Measurements from ENCODE around the gene DENND10. TPM values are rescaled to one million over a fixed set of nuclear protein-coding genes. Genes with fewer than 3 reads are reported as not detected.

DENND10 gene
- total RNA-seq, 1 experiment from 2014 or later, result 60.6 TPM

DNA sequence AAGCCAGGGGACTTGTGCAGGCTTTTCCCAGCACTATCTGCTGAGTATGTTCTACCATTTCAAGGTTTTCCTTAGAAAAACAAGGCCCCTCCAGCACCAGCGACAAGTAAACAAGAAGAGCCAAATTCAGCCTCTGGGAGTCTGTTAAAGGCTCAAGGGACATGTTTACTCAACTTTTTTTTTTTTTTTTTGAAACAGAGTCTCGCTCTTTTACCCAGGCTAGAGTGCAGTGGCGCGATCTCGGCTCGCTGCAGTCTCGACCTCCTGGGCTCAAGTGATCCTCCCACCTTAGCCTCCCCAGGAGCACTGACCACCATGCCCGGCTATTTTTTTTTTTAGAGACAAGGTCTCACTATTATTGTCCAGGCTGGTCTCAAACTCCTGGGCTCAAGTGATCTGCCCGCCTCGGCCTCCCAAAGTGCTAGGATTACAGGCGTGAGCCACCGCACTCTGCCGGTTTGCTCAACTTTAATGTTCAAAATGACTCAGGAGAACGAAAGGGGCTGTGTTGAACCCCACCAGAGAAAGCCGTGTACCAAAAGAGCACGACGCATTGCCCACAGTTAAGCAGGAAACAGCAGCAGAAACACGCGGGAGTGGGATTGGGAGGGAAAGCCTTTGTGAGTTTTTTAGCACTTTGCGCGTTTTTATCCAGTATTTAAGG, 73.9 kb downstream of the DENND10 start:
- no peaks in the 10 kb centered on the region for H3K9me3 Mint-ChIP-seq
- ATAC-seq (no peak), DNase-seq (ENCODE audit: low spot score) (no peak)
- H3K27ac Mint-ChIP-seq, result peak overlapping the region; percentile 96
- H3K36me3 Mint-ChIP-seq, result peaks cover 32% of the 10 kb centered on the region
- TF ChIP-seq, protein P1, sequence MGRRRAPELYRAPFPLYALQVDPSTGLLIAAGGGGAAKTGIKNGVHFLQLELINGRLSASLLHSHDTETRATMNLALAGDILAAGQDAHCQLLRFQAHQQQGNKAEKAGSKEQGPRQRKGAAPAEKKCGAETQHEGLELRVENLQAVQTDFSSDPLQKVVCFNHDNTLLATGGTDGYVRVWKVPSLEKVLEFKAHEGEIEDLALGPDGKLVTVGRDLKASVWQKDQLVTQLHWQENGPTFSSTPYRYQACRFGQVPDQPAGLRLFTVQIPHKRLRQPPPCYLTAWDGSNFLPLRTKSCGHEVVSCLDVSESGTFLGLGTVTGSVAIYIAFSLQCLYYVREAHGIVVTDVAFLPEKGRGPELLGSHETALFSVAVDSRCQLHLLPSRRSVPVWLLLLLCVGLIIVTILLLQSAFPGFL (CRISPR knock-in tag; IDR thresholded peaks at IDR 0.05; ENCODE audit: borderline replicate concordance), result no peak
- peak; percentile 71; the same call in 1 of the 2 replicates for TF ChIP-seq MYBL2 (CRISPR knock-in tag; IDR thresholded peaks at IDR 0.05)
- CTCF ChIA-PET, result interaction anchor here (0.7 kb wide), 1 partner anchor 153 kb away, joined by 4 read pairs; no protein-coding TSS in a partner anchor
- H3K4me3 Mint-ChIP-seq, result peak overlapping the region; percentile 99
- H3K27me3 Mint-ChIP-seq (ENCODE audit: low read depth), result no peaks in the 10 kb centered on the region
- H3K4me1 Mint-ChIP-seq, result peaks cover 10% of the 10 kb centered on the region
- POLR2A ChIA-PET, result no interaction called here

DNA sequence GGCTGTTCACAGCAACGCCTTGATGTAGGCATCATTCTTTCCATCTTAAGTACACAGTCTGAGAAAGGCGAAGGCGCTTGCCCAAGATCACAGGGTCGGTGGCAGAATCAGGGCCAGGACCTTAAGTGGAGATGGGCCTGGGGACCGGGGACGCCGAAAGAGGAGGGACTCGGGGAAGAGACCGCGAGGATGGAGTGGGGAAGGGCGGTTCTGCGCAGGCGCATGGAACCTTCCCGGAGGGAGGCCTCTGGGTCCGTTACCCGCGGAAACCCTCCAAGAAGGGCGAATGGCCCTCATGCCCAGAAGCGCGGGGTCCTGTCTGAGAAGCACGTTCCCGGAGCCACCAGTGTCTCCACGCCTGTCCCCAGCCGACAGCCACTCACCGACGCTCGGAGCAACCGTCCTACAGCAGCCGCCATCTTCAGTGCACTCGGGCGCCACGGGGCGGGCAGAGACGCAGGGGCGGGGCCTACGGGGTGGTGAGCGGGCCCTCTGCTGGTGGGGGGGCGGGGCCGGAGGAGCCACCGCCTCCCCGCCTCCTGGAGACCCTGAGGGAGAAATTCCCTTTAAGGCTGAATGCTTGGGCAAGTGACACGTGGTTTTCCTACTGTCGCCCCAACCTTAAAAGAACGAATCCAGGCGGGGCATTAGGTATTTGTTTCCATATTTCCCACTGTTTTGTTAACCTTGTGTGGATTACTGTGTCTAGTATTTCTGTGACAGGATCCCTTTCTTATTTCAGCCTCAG, 74.6 kb downstream of the DENND10 start, which contains the start of gene PRDX3:
PRDX3 (minus strand) TSS at position 441 of the 748 bp plus-strand sequence; CDS start at position 419, 22 bp downstream.
- peaks cover 27% of the 10 kb centered on the region for H3K36me3 Mint-ChIP-seq
- peak within 1 kb of the TSS; percentile 99 for H3K4me3 Mint-ChIP-seq
- peaks cover under 1% of the 10 kb centered on the region; the same call in 1 of the 2 replicates for H3K9me3 Mint-ChIP-seq
- H3K27me3 Mint-ChIP-seq (ENCODE audit: low read depth), result no peaks in the 10 kb centered on the region
- DNase-seq (ENCODE audit: low spot score) (peak; percentile 95), ATAC-seq (peak; percentile 99)
- ChIA-PET POLR2A (no interaction called here), CTCF (no interaction called here)
- peaks cover 10% of the 10 kb centered on the region for H3K4me1 Mint-ChIP-seq
- peak within 1 kb of the TSS; percentile 96 for H3K27ac Mint-ChIP-seq
- TF ChIP-seq ETV6 (CRISPR knock-in tag; IDR thresholded peaks at IDR 0.05) (peak; percentile 78), FOXP1 (CRISPR knock-in tag; IDR thresholded peaks at IDR 0.05; ENCODE audit: borderline replicate concordance) (0 out of 2 replicates have a peak, but pooled peaks have one; percentile 58), JUN (CRISPR knock-in tag; IDR thresholded peaks at IDR 0.05) (peak; percentile 38; the same call in 1 of the 2 replicates), KAT7 (CRISPR knock-in tag; IDR thresholded peaks at IDR 0.05; ENCODE audit: borderline replicate concordance) (no peak), TP53 (CRISPR knock-in tag; IDR thresholded peaks at IDR 0.05) (no peak), ZNF232 (CRISPR knock-in tag; IDR thresholded peaks at IDR 0.05) (0 out of 2 replicates have a peak, but pooled peaks have one; percentile 57), SMAD4 (CRISPR knock-in tag; IDR thresholded peaks at IDR 0.05) (no peak), TEAD1 (CRISPR knock-in tag; IDR thresholded peaks at IDR 0.05) (0 out of 2 replicates have a peak, but pooled peaks have one; percentile 24), GRHL2 (CRISPR knock-in tag; IDR thresholded peaks at IDR 0.05; ENCODE audit: insufficient replicate concordance, severe bottlenecking) (no peak), MYBL2 (CRISPR knock-in tag; IDR thresholded peaks at IDR 0.05) (peak; percentile 64; the same call in 1 of the 2 replicates), RELA (CRISPR knock-in tag; IDR thresholded peaks at IDR 0.05; ENCODE audit: borderline replicate concordance) (peak; percentile 32; the same call in 1 of the 2 replicates)
- TF ChIP-seq, protein P2, sequence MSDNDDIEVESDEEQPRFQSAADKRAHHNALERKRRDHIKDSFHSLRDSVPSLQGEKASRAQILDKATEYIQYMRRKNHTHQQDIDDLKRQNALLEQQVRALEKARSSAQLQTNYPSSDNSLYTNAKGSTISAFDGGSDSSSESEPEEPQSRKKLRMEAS (CRISPR knock-in tag; IDR thresholded peaks at IDR 0.05), result peak; percentile 74
- TF ChIP-seq, protein P3, sequence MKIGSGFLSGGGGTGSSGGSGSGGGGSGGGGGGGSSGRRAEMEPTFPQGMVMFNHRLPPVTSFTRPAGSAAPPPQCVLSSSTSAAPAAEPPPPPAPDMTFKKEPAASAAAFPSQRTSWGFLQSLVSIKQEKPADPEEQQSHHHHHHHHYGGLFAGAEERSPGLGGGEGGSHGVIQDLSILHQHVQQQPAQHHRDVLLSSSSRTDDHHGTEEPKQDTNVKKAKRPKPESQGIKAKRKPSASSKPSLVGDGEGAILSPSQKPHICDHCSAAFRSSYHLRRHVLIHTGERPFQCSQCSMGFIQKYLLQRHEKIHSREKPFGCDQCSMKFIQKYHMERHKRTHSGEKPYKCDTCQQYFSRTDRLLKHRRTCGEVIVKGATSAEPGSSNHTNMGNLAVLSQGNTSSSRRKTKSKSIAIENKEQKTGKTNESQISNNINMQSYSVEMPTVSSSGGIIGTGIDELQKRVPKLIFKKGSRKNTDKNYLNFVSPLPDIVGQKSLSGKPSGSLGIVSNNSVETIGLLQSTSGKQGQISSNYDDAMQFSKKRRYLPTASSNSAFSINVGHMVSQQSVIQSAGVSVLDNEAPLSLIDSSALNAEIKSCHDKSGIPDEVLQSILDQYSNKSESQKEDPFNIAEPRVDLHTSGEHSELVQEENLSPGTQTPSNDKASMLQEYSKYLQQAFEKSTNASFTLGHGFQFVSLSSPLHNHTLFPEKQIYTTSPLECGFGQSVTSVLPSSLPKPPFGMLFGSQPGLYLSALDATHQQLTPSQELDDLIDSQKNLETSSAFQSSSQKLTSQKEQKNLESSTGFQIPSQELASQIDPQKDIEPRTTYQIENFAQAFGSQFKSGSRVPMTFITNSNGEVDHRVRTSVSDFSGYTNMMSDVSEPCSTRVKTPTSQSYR (CRISPR knock-in tag; IDR thresholded peaks at IDR 0.05), result peak; percentile 76; the same call in 1 of the 2 replicates
- TF ChIP-seq, protein P4, sequence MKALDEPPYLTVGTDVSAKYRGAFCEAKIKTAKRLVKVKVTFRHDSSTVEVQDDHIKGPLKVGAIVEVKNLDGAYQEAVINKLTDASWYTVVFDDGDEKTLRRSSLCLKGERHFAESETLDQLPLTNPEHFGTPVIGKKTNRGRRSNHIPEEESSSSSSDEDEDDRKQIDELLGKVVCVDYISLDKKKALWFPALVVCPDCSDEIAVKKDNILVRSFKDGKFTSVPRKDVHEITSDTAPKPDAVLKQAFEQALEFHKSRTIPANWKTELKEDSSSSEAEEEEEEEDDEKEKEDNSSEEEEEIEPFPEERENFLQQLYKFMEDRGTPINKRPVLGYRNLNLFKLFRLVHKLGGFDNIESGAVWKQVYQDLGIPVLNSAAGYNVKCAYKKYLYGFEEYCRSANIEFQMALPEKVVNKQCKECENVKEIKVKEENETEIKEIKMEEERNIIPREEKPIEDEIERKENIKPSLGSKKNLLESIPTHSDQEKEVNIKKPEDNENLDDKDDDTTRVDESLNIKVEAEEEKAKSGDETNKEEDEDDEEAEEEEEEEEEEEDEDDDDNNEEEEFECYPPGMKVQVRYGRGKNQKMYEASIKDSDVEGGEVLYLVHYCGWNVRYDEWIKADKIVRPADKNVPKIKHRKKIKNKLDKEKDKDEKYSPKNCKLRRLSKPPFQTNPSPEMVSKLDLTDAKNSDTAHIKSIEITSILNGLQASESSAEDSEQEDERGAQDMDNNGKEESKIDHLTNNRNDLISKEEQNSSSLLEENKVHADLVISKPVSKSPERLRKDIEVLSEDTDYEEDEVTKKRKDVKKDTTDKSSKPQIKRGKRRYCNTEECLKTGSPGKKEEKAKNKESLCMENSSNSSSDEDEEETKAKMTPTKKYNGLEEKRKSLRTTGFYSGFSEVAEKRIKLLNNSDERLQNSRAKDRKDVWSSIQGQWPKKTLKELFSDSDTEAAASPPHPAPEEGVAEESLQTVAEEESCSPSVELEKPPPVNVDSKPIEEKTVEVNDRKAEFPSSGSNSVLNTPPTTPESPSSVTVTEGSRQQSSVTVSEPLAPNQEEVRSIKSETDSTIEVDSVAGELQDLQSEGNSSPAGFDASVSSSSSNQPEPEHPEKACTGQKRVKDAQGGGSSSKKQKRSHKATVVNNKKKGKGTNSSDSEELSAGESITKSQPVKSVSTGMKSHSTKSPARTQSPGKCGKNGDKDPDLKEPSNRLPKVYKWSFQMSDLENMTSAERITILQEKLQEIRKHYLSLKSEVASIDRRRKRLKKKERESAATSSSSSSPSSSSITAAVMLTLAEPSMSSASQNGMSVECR (CRISPR knock-in tag; IDR thresholded peaks at IDR 0.05; ENCODE audit: borderline replicate concordance), result 0 out of 2 replicates have a peak, but pooled peaks have one; percentile 44
- TF ChIP-seq, protein P5, sequence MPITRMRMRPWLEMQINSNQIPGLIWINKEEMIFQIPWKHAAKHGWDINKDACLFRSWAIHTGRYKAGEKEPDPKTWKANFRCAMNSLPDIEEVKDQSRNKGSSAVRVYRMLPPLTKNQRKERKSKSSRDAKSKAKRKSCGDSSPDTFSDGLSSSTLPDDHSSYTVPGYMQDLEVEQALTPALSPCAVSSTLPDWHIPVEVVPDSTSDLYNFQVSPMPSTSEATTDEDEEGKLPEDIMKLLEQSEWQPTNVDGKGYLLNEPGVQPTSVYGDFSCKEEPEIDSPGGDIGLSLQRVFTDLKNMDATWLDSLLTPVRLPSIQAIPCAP (CRISPR knock-in tag; IDR thresholded peaks at IDR 0.05), result 0 out of 2 replicates have a peak, but pooled peaks have one; percentile 25
- TF ChIP-seq, protein P6, sequence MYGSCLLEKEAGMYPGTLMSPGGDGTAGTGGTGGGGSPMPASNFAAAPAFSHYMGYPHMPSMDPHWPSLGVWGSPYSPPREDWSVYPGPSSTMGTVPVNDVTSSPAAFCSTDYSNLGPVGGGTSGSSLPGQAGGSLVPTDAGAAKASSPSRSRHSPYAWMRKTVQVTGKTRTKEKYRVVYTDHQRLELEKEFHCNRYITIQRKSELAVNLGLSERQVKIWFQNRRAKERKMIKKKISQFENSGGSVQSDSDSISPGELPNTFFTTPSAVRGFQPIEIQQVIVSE (CRISPR knock-in tag; IDR thresholded peaks at IDR 0.05; ENCODE audit: borderline replicate concordance), result no peak
- TF ChIP-seq, protein P7, sequence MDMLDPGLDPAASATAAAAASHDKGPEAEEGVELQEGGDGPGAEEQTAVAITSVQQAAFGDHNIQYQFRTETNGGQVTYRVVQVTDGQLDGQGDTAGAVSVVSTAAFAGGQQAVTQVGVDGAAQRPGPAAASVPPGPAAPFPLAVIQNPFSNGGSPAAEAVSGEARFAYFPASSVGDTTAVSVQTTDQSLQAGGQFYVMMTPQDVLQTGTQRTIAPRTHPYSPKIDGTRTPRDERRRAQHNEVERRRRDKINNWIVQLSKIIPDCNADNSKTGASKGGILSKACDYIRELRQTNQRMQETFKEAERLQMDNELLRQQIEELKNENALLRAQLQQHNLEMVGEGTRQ (CRISPR knock-in tag; IDR thresholded peaks at IDR 0.05), result peak; percentile 71
- TF ChIP-seq, protein P8, sequence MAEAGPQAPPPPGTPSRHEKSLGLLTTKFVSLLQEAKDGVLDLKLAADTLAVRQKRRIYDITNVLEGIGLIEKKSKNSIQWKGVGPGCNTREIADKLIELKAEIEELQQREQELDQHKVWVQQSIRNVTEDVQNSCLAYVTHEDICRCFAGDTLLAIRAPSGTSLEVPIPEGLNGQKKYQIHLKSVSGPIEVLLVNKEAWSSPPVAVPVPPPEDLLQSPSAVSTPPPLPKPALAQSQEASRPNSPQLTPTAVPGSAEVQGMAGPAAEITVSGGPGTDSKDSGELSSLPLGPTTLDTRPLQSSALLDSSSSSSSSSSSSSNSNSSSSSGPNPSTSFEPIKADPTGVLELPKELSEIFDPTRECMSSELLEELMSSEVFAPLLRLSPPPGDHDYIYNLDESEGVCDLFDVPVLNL (CRISPR knock-in tag; IDR thresholded peaks at IDR 0.05; ENCODE audit: borderline replicate concordance, low read depth), result no peak
